Measurements from ENCODE around the gene EGFR. TPM values are rescaled to one million over a fixed set of nuclear protein-coding genes. Genes with fewer than 3 reads are reported as not detected.

EGFR gene
- total RNA-seq, 3 donors from 2014 or later: 63.6 to 96.3 (median 72.5) TPM

GRCh38 chr7:54989453-54990225 is 29.2 kb upstream of the EGFR start:
- H3K4me1 ChIP-seq (ENCODE audit: low read depth): no peaks in the 10 kb centered on the region
- no peak for DNase-seq
- intact Hi-C loops (cut with DNase I, micrococcal nuclease): no loop called here
- H3K36me3 ChIP-seq (ENCODE audit: low read depth): no peaks in the 10 kb centered on the region
- no peak for ATAC-seq
- no peak overlapping the region for H3K4me3 ChIP-seq
- no peaks in the 10 kb centered on the region for H3K9me3 ChIP-seq
- TF ChIP-seq, protein P1, sequence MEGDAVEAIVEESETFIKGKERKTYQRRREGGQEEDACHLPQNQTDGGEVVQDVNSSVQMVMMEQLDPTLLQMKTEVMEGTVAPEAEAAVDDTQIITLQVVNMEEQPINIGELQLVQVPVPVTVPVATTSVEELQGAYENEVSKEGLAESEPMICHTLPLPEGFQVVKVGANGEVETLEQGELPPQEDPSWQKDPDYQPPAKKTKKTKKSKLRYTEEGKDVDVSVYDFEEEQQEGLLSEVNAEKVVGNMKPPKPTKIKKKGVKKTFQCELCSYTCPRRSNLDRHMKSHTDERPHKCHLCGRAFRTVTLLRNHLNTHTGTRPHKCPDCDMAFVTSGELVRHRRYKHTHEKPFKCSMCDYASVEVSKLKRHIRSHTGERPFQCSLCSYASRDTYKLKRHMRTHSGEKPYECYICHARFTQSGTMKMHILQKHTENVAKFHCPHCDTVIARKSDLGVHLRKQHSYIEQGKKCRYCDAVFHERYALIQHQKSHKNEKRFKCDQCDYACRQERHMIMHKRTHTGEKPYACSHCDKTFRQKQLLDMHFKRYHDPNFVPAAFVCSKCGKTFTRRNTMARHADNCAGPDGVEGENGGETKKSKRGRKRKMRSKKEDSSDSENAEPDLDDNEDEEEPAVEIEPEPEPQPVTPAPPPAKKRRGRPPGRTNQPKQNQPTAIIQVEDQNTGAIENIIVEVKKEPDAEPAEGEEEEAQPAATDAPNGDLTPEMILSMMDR (IDR thresholded peaks at IDR 0.05): no peak

- Histone ChIP-seq H3K4me3 (no peak overlapping the region), H3K36me3 (ENCODE audit: low read depth) (no peaks in the 10 kb centered on the region), H3K9me3 (no peaks in the 10 kb centered on the region), H3K4me1 (ENCODE audit: low read depth) (no peaks in the 10 kb centered on the region)
- TF ChIP-seq, protein P1 (IDR thresholded peaks at IDR 0.05): no peak
- intact Hi-C loops (cut with DNase I, micrococcal nuclease): no loop called here
- DNase-seq (no peak), ATAC-seq (no peak)
Observed at GRCh38 chr7:54991341-54991740, 27.5 kb upstream of the EGFR start.

GRCh38 chr7:54992871-54993475 is 25.8 kb upstream of the EGFR start:
- no peaks in the 10 kb centered on the region for H3K4me1 ChIP-seq (ENCODE audit: low read depth)
- intact Hi-C loops (cut with DNase I, micrococcal nuclease): no loop called here
- DNase-seq (no peak), ATAC-seq (no peak)
- H3K9me3 ChIP-seq: no peaks in the 10 kb centered on the region
- H3K36me3 ChIP-seq (ENCODE audit: low read depth): no peaks in the 10 kb centered on the region
- TF ChIP-seq, protein P1 (IDR thresholded peaks at IDR 0.05): no peak
- H3K4me3 ChIP-seq: no peak overlapping the region

DNA sequence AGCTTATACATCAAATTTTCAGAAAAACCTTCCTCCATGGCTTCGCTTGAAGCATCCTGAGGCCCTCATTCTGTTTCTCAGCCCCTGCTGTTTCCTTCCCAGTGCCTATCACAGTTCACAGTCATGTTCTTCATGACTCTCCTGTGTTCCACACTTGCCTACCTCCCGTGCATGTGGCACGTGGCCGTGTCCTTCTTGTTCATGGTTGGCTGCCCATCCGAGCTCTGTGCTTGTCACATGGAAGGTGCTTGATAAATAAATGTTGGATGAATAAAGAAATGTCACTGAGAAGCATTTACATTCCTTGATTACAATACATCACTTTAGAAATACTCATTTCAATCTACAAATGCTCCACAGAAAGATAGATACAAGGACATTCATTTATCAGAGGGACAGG is 23.7 kb upstream of the EGFR start:
- no peak for DNase-seq
- ATAC-seq: no peak
- no peaks in the 10 kb centered on the region for H3K9me3 ChIP-seq
- H3K36me3 ChIP-seq (ENCODE audit: low read depth): no peaks in the 10 kb centered on the region
- no peaks in the 10 kb centered on the region for H3K4me1 ChIP-seq (ENCODE audit: low read depth)
- intact Hi-C loops (cut with DNase I, micrococcal nuclease): no loop called here
- TF ChIP-seq, protein P1 (IDR thresholded peaks at IDR 0.05): no peak
- no peak overlapping the region for H3K4me3 ChIP-seq

DNA sequence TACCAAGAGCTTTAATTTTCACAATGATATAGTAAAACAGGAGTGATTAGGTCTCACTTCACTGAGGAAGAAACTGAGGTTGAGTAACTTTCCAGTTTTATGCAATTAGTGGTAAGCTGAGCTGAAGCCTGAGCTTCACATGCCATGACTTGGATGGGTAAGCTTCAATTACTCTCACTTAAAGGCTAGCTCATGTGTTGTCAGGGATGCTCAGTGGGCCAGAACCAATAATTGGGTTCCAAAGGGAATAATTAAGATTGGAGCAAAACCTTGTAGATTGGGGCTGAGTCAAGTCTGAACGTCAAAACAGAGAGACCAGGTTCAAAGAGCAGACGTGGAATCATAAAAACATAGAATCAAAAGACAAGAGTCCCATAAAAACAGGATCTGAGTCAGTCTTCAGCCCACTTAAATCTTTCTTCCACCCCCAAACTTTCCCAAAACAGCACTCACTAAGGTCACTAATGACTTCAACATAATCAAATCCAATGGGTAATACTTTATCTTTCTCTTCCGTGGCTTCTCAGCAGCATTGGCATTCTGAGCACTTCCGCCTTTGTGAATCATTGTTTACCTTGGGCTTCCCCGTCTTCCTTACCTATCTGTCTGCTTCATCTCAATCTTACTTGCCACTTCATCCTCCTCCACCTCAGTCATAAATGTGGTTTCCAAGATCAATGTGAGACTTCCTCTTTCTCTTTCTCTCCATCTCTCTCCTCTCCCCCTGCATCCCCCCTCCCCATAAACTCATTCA is 23.0 kb upstream of the EGFR start:
- no peaks in the 10 kb centered on the region for H3K9me3 ChIP-seq
- TF ChIP-seq, protein P1 (IDR thresholded peaks at IDR 0.05): no peak
- H3K4me3 ChIP-seq: no peak overlapping the region
- H3K36me3 ChIP-seq (ENCODE audit: low read depth): no peaks in the 10 kb centered on the region
- H3K4me1 ChIP-seq (ENCODE audit: low read depth): no peaks in the 10 kb centered on the region
- intact Hi-C loops (cut with DNase I, micrococcal nuclease): no loop called here
- DNase-seq: peak in 1 of 3 donors; percentile 41
- ATAC-seq: peak; percentile 97
